ENCODE measurements around the gene CLSTN1.

The CLSTN1 gene

DNA sequence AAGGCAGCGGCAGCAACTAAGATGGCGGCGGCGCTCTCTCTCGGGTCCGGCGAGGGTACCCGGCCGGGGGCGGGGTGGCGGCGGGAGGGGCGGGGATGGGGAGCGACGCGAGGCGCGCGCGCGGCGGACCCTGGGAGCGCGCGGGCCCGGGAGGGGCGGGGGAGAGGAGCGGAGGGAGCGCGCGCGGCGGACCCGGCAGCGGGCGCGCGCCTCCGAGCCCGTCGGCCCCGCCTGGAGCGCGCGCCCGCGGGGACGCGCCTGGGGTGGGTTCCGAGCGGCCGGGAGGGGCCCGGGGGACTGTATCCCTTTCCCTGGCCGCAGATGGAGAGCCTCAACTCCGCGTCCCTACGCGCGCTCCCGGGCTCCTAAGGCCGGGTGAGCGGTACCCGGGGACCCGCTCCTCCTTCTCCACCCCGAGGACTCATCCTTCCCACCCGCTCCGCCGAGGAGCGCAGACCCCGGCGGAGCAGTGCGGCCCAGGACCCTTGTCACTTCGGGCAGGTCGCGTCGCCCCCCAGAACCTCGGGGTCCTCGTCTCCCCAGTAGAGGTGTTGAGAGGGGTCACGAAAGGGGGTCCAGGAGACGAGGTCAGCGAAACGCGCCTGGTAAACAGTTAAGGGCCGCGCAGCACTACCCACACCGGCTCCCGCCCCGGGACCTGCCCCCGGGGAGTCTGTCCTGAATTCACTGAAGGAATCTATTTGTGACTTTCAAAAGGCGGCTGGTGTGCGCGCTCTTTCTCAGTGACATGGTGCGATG, at the start of gene CLSTN1:
TSS of gene CLSTN1 (minus strand) at position 23 of the 759 bp plus-strand sequence. CDS start 232 bp downstream, outside the sequence.
- TF ChIP-seq, protein P1, sequence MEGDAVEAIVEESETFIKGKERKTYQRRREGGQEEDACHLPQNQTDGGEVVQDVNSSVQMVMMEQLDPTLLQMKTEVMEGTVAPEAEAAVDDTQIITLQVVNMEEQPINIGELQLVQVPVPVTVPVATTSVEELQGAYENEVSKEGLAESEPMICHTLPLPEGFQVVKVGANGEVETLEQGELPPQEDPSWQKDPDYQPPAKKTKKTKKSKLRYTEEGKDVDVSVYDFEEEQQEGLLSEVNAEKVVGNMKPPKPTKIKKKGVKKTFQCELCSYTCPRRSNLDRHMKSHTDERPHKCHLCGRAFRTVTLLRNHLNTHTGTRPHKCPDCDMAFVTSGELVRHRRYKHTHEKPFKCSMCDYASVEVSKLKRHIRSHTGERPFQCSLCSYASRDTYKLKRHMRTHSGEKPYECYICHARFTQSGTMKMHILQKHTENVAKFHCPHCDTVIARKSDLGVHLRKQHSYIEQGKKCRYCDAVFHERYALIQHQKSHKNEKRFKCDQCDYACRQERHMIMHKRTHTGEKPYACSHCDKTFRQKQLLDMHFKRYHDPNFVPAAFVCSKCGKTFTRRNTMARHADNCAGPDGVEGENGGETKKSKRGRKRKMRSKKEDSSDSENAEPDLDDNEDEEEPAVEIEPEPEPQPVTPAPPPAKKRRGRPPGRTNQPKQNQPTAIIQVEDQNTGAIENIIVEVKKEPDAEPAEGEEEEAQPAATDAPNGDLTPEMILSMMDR (IDR thresholded peaks at IDR 0.05; ENCODE audit: insufficient read depth, missing control alignments) = no peak
- FAIRE-seq = no peak
- DNase-seq (ENCODE audit: insufficient read length, low spot score) = peak; percentile 29

DNA sequence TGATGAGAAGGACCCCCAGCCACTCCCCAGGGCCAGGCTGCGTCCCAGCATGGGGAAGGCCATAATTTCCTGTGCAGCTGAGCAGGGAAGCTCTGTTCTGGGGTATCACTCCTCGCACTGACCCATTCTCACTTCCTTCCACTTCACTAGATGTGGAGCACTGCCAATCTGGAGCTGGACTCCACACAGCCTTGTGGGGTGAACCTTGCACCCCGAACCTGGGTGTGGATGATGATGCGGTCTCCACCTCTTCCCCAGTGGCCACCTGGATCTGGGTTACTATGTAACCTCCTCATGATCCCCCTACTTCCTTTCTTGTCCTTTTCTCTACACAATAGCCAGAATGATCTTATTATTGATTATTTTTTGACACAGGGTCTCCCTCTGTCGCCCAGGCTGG, 49.6 kb upstream of the CLSTN1 start:
- TF ChIP-seq, protein P1 (IDR thresholded peaks at IDR 0.05; ENCODE audit: insufficient read depth, missing control alignments) = no peak
- DNase-seq (ENCODE audit: insufficient read length, low spot score) (no peak), FAIRE-seq (no peak)

DNA sequence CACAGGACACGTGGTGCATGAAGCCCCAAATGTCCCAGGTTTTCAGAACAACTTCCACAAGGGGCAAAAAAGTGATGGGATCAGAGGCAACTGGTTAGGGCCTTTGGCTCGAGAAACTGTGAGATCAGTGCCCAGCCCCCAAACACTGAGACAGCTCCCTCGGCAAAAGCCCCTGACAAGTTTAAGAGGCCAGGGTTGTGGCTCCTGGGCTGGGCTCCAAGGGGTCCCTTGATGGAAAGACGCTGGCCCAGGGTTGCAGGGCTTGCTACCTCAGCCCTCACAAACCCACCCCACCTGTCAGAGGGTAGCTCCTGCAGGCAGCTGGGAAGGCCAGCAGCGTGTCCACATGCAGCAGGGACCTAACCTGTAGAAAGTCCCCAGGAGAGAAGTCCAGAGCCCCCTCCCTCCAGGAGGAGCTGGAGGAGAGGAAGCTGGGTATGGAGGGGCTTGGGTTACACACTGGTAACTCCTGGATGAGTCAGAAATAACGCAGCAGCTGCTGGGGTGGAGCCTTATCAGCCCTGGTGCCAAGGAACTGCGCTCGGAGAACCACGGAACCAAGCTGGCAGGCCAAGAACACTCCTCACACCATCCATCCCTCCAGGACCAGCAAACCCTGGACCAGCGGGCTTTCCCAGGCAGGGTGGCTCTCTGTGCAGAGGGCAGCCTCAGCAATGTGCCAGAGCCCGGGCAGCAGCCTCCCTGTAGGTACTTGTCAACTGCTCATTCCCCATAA, 48.8 kb upstream of the CLSTN1 start:
- DNase-seq (ENCODE audit: insufficient read length, low spot score) = no peak
- FAIRE-seq = no peak
- TF ChIP-seq, protein P1 (IDR thresholded peaks at IDR 0.05; ENCODE audit: insufficient read depth, missing control alignments) = no peak

DNA sequence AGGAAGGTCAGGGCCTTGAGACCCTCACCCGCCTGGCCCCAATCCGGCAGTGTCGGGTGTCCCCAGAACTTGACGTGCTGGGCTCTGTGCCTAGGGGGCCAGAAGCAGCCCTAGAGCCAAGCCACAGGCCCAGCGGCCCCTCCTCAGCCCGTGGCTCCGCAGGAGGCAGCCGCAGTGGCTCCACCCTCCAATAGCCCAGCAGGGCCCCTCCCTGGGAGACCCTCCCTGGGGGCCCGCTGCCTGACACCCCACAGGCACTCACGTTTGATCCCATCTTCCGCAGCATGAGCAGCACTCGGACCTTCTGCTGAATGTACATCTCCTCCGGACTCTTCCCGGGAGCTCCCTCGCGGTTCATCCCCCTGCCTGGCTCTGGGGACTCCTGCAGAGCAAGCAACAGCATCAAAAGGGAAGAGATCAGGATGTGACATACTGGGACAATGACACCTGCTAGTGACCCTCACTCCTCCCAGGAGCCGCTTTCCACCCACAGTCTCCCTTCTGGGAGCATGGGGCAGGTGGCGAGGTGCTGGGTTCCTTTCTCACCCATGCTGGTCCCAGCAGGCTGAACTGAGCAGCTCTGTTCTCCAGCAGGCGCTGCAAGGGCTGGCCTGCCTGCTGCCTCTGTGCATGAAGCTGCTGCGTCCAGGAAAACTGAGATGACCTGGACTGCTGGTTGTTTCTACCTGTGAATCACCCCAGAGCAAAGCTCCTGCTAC, 48.1 kb upstream of the CLSTN1 start:
- FAIRE-seq (no peak), DNase-seq (ENCODE audit: insufficient read length, low spot score) (no peak)
- TF ChIP-seq, protein P1 (IDR thresholded peaks at IDR 0.05; ENCODE audit: insufficient read depth, missing control alignments) = no peak

DNA sequence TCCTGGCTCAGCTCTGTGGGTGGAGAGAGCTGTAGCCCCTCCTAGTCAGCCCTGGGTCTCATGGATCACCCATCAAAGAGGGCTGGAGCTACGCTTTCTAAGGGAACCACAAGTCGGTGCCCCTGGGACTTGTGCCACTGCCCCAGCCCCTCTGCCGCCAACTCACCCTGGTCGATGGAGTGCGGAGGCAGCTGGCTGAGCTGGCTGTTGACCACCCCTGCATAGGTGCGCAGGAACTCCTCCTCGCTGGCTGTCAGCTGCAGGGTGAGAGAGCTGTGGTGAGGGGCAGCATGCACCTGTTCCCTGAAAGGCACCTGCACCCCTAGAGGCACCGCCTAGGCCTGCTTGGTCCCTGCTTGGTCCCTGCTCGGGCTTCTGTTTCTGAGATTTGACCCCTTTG, 47.3 kb upstream of the CLSTN1 start:
- TF ChIP-seq, protein P1 (IDR thresholded peaks at IDR 0.05; ENCODE audit: insufficient read depth, missing control alignments) = no peak
- no peak for FAIRE-seq
- DNase-seq (ENCODE audit: insufficient read length, low spot score) = no peak

DNA sequence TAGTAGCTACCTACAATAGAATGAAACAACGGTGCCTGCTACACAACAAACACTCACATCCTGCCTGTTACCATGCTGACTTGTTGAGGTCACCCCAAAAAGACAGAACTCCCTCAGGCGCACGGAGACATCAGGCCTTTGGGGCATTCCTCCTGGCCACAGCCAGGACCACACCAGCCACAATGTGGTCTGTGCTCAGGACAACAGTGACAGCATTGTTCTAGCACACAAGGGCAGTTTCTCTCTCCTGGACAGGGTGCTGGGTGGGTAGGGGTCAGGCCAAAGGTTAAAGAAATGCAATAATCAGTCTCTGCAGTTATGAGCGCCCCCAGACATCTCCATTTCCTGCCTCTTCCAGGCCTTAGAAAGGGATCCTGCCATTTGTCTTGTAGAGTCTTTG, 46.8 kb upstream of the CLSTN1 start:
- TF ChIP-seq, protein P1 (IDR thresholded peaks at IDR 0.05; ENCODE audit: insufficient read depth, missing control alignments) = no peak
- no peak for DNase-seq (ENCODE audit: insufficient read length, low spot score)
- FAIRE-seq = no peak

Data from D721Med (cell line).